Measurements from ENCODE around the gene S100B.

Gene S100B

DNA sequence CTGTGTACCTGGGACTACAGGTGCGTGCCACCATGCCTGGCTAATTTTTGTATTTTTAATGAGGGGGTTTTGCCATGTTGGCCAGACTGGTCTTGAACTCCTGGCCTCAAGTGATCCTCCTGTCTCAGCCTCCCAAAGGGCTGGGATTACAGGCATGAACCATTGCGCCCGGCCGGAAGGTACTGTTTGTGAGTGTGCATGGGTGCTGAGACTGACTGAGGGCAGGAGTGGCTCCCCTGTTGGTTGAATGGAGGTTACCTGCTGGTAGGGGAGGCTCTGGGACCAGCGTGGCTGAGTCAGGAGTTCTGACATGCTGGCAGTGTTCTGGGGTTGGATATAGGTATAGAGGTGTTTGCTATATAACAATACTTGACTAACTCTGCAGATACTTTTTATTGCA, 41.0 kb upstream of the S100B start:
- H3K4me3 ChIP-seq (ENCODE audit: control insufficient read depth, low read depth, low read length) = no peak overlapping the region
- TF ChIP-seq, protein P1, sequence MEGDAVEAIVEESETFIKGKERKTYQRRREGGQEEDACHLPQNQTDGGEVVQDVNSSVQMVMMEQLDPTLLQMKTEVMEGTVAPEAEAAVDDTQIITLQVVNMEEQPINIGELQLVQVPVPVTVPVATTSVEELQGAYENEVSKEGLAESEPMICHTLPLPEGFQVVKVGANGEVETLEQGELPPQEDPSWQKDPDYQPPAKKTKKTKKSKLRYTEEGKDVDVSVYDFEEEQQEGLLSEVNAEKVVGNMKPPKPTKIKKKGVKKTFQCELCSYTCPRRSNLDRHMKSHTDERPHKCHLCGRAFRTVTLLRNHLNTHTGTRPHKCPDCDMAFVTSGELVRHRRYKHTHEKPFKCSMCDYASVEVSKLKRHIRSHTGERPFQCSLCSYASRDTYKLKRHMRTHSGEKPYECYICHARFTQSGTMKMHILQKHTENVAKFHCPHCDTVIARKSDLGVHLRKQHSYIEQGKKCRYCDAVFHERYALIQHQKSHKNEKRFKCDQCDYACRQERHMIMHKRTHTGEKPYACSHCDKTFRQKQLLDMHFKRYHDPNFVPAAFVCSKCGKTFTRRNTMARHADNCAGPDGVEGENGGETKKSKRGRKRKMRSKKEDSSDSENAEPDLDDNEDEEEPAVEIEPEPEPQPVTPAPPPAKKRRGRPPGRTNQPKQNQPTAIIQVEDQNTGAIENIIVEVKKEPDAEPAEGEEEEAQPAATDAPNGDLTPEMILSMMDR (IDR thresholded peaks at IDR 0.05; ENCODE audit: control insufficient read depth, insufficient read depth, low read depth, low read length, missing control alignments) = no peak
- no peak for DNase-seq (ENCODE audit: low read depth)

DNA sequence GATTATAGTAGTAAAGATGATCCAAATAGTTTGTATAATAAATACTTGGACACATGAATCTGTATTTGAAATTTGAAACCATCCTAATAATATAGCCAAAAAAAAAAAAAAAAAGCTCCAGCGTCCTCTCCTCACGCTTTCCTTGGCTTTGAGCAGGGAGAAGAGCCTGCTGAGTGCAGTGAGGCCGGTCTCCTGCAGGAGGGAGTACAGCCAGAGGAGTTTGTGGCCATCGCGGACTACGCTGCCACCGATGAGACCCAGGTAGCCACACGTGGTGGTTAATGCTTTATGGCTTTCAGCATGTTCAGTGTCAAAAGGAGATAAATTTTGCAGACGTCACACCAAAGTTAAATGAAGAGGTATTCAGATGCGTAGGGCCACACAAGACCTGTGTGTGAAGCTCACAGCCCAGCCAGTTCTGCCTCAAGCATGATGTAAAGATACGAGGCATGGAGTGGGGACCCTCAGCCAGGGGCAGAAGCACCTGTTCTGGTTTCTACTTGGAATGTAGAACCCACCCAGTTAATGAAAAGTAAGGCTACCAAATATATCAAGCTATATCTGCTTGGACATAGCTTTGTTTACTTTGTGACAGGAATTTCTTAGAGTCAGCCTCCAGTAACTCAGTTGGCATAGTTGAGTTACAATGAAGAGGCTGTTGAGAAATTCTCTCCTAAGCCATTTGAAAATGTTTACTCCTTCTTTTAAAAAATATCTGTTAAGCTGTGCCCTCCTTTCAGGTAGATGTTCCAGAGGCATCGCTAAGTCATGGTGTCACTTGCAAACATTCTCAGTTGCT, 38.7 kb upstream of the S100B start:
- no peak for DNase-seq (ENCODE audit: low read depth)
- TF ChIP-seq, protein P1 (IDR thresholded peaks at IDR 0.05; ENCODE audit: control insufficient read depth, insufficient read depth, low read depth, low read length, missing control alignments) = no peak
- H3K4me3 ChIP-seq (ENCODE audit: control insufficient read depth, low read depth, low read length) = no peak overlapping the region

DNA sequence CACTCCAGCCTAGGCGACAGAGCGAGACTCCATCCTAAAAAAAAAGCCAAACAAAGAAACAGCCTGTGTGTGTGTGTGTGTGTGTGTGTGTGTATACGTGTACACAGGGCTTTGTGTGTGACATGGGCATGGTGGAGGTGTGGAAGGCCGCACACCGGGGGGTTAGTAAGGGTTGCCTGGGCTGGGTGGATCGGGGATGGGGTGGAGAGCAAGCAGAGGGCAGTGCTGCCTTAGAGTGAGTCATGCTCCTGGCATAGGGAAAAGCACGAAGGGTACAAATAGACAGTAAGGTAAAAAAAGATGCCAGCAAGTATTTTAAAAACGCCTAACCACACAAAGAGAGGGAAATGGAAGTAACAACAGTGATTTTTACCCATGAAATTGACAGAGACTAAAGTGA, 36.8 kb upstream of the S100B start:
- TF ChIP-seq, protein P1 (IDR thresholded peaks at IDR 0.05; ENCODE audit: control insufficient read depth, insufficient read depth, low read depth, low read length, missing control alignments) = no peak
- no peak for DNase-seq (ENCODE audit: low read depth)
- no peak overlapping the region for H3K4me3 ChIP-seq (ENCODE audit: control insufficient read depth, low read depth, low read length)

DNA sequence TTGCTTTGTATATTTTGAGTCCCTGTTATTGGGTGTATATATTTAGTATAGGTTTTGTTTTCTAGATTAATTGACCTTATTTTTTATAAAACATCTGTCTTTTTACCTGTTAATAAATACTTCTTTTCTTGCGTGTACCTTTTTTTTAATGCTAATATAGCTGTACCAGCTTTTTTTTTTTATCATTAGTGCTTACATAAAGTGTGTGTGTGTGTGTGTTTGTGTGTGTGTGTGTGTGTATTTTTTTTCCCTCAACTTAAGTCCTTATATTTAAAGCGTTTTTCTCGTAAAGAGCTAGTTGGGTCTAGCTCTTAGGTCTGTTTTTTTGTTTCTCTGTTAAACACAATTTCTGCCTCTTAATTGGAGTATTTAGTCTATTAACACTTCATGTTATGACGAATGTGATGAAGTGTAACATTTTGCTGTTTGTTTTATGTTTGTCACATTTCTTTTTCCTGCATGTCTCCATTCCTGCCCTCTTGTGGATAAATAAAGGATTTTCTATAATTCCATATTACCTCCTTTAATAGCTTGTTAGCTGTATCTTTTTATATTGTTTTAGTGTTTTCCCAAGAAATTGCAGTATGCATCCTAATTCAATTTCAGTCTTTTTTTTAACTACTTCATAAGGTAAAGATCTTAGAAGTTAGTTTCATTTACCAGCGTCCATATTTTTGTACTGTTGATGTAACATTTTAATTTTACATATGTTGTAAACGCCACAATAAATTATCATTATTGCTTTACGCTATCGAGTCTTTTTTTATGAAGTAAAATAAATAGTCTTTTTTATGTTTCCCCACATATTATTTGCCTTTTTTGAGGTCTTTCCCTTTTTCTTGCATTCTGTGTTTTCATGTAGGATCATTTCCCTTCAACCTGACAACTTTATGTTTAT, 34.9 kb upstream of the S100B start:
- no peak for DNase-seq (ENCODE audit: low read depth)
- no peak overlapping the region for H3K4me3 ChIP-seq (ENCODE audit: control insufficient read depth, low read depth, low read length)
- TF ChIP-seq, protein P1 (IDR thresholded peaks at IDR 0.05; ENCODE audit: control insufficient read depth, insufficient read depth, low read depth, low read length, missing control alignments) = peak; percentile 34

DNA sequence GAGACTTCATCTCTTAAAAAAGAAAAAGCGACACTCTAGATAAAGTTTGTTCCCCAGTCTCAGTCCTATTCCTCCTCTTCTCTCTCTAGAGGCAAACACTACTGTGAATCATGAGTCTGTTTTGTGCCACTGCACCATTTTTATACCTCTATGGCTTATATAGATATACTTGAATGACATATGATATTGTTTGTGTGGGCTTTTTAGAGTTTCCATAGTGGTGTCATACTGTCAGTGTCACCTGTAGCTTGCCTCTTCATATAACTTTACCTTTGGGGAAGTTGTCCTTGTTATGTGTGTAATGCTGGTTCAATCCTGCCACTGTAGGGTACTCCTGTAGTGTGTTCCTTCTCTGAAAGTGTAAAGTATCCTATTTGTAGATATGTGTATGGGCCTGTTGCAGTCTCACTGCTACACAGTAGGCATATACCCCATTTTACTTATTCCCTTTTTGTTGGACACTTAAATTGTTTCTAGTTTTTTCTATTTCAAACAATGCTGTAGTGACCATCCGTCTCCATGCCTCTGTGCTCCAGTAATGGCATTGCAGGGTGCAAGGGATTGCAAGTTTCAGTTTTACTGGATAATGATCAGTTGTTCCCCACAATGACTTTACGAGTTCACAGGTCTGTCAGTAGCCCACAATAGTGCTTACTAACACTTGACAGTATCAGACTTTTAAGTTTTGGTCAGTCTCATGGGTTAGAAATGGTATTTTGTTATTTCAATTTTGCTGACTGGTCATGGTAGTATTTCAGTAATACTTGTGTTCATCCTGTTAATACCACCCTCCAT, 33.3 kb upstream of the S100B start:
- TF ChIP-seq, protein P1 (IDR thresholded peaks at IDR 0.05; ENCODE audit: control insufficient read depth, insufficient read depth, low read depth, low read length, missing control alignments) = no peak
- DNase-seq (ENCODE audit: low read depth) = no peak
- H3K4me3 ChIP-seq (ENCODE audit: control insufficient read depth, low read depth, low read length) = no peak overlapping the region

All from AG09309 (cell line).